HL-60 (cell line): ENCODE measurements around the gene KIF26B.

Source experiments
- DNase-seq, 2 experiments: peaks; one replicate each; pipeline ENCODE4 v3.0.0-alpha.2; 2010 to 2020; ENCODE audit warnings: low read depth in 1 of 2, low spot score in 1 of 2
- H3K27ac ChIP-seq: fragments of 250-450 bp; sonication (Bioruptor Pico); replicated peaks from 2 replicates; pipeline ENCODE4 v1.5.1; 2020; ENCODE audit warnings: mild to moderate bottlenecking, moderate library complexity
- H3K27me3 ChIP-seq: fragments of 250-450 bp; sonication (Bioruptor Pico); 2 replicates; pipeline ENCODE4 v1.5.1; 2021; ENCODE audit warnings: mild to moderate bottlenecking, moderate library complexity; ENCODE audit not compliant: insufficient read depth, poor library complexity, severe bottlenecking
- H3K4me3 ChIP-seq: replicated peaks from 2 replicates; pipeline ENCODE4 v1.5.1; 2011; ENCODE audit warnings: mild to moderate bottlenecking, control low read depth, low read length; ENCODE audit not compliant: insufficient read depth
- CTCF ChIP-seq: IDR thresholded peaks from one replicate; pipeline ENCODE4 v1.5.1; 2011; ENCODE audit warnings: low read length, control low read depth, inconsistent platforms; ENCODE audit not compliant: insufficient read depth
- GABPA ChIP-seq: IDR thresholded peaks from 2 replicates; pipeline ENCODE4 v1.6.1; 2012; ENCODE audit warnings: low read depth
- POLR2AphosphoS5 ChIP-seq: IDR thresholded peaks from 2 replicates; pipeline ENCODE4 v1.6.1; 2012; ENCODE audit warnings: low read depth
- REST ChIP-seq: IDR thresholded peaks from 2 replicates; pipeline ENCODE4 v1.6.1; 2012; ENCODE audit warnings: low read depth; ENCODE audit not compliant: insufficient replicate concordance
- SPI1 ChIP-seq: IDR thresholded peaks from 2 replicates; pipeline ENCODE4 v1.6.1; 2012; ENCODE audit warnings: low read depth, mild to moderate bottlenecking, borderline replicate concordance

Gene KIF26B

GRCh38 chr1:245748646-245749045 lies 593.9 kb downstream of the KIF26B start:
- DNase-seq = no peak
- H3K4me3 ChIP-seq = no peak overlapping the region
- H3K27me3 ChIP-seq = no peaks in the 10 kb centered on the region
- no peak overlapping the region for H3K27ac ChIP-seq
- no peak for TF ChIP-seq SPI1
- no peak for TF ChIP-seq CTCF
- TF ChIP-seq GABPA = no peak
- TF ChIP-seq POLR2AphosphoS5 = no peak
- TF ChIP-seq REST = no peak

GRCh38 chr1:245749053-245749452 lies 594.3 kb downstream of the KIF26B start:
- no peak for DNase-seq
- no peak overlapping the region for H3K4me3 ChIP-seq
- no peaks in the 10 kb centered on the region for H3K27me3 ChIP-seq
- H3K27ac ChIP-seq = no peak overlapping the region
- TF ChIP-seq REST (no peak), GABPA (no peak), POLR2AphosphoS5 (no peak), CTCF (no peak), SPI1 (no peak)

GRCh38 chr1:245750261-245750660 lies 595.5 kb downstream of the KIF26B start:
- TF ChIP-seq REST (no peak), POLR2AphosphoS5 (no peak), SPI1 (no peak), GABPA (no peak), CTCF (no peak)
- H3K27me3 ChIP-seq = no peaks in the 10 kb centered on the region
- H3K27ac ChIP-seq = no peak overlapping the region
- DNase-seq = no peak
- no peak overlapping the region for H3K4me3 ChIP-seq
